GM21381 (cell line): Measurements from ENCODE around the gene GNPTAB.
"Not testable (repeated sequence)": the region's sequence is repeated elsewhere in the genome, so short reads cannot be mapped to it uniquely, and the experiment has no call there.

Experiments
- ATAC-seq: cut with Tn5 transposase; IDR thresholded peaks from one replicate; pipeline ENCODE4 v1.9.1; 2021; ENCODE audit warnings: mild to moderate bottlenecking, moderate library complexity; ENCODE audit not compliant: unreplicated experiment

The GNPTAB gene

GRCh38 chr12:101740980-101741379 lies 89.8 kb downstream of the GNPTAB start:
- ATAC-seq = no peak

- no peak for ATAC-seq
Observed at GRCh38 chr12:101740566-101740965, 90.2 kb downstream of the GNPTAB start.

- no peak for ATAC-seq
Observed at GRCh38 chr12:101738920-101739665, 91.7 kb downstream of the GNPTAB start, which contains the start of gene SYCP3. SYCP3 (minus strand) TSS chr12:101739462; CDS start chr12:101737935, 1,527 bp downstream.

GRCh38 chr12:101737476-101737875 lies 93.3 kb downstream of the GNPTAB start:
- no peak for ATAC-seq

GRCh38 chr12:101734482-101734881 lies 96.3 kb downstream of the GNPTAB start:
- not testable (repeated sequence) for ATAC-seq

GRCh38 chr12:101733166-101733565 lies 97.6 kb downstream of the GNPTAB start:
- no peak for ATAC-seq

- ATAC-seq = no peak
Observed at GRCh38 chr12:101732318-101732717, 98.4 kb downstream of the GNPTAB start.

- ATAC-seq = no peak
Observed at GRCh38 chr12:101729842-101730241, 100.9 kb downstream of the GNPTAB start.

GRCh38 chr12:101727098-101727497 lies 103.7 kb downstream of the GNPTAB start:
- ATAC-seq = no peak

- ATAC-seq = no peak
Observed at GRCh38 chr12:101722392-101722791, 108.4 kb downstream of the GNPTAB start.

GRCh38 chr12:101720118-101720517 lies 110.6 kb downstream of the GNPTAB start:
- ATAC-seq = no peak

GRCh38 chr12:101719566-101719965 lies 111.2 kb downstream of the GNPTAB start:
- ATAC-seq = no peak

- no peak for ATAC-seq
Observed at GRCh38 chr12:101714877-101715444, 115.8 kb downstream of the GNPTAB start.

- no peak for ATAC-seq
Observed at GRCh38 chr12:101713930-101714329, 116.8 kb downstream of the GNPTAB start.

GRCh38 chr12:101713059-101713682 lies 117.6 kb downstream of the GNPTAB start:
- no peak for ATAC-seq

GRCh38 chr12:101710288-101710687 lies 120.5 kb downstream of the GNPTAB start:
- no peak for ATAC-seq

GRCh38 chr12:101707131-101707782 lies 123.5 kb downstream of the GNPTAB start:
- ATAC-seq = no peak

- ATAC-seq = no peak
Observed at GRCh38 chr12:101706403-101706802, 124.4 kb downstream of the GNPTAB start.

- no peak for ATAC-seq
Observed at GRCh38 chr12:101703487-101703886, 127.3 kb downstream of the GNPTAB start.

GRCh38 chr12:101700299-101700820 lies 130.4 kb downstream of the GNPTAB start:
- no peak for ATAC-seq

GRCh38 chr12:101698800-101699347 lies 131.9 kb downstream of the GNPTAB start:
- ATAC-seq = no peak
